Measurements from ENCODE around the gene CACNA1C.

- TF ChIP-seq CTCF (conservative IDR thresholded peaks at IDR 0.05; ENCODE audit: low read depth, low read length) (no peak), EZH2 (IDR thresholded peaks at IDR 0.05; ENCODE audit: borderline replicate concordance, low read depth, low read length, poor library complexity, severe bottlenecking) (no peak)
Observed at GRCh38 chr12:2477009-2477766, 424.4 kb downstream of the CACNA1C start.

All from A673 (cell line).